Neuronal stem cell (in vitro differentiated cells): ENCODE results near the gene MALAT1.

Experiments
- DNase-seq: peaks from one replicate; pipeline ENCODE4 v3.0.0-alpha.2; 2013; ENCODE audit warnings: low spot score
- H2AFZ ChIP-seq: one replicate; pipeline ENCODE4 v1.6.1; 2013; ENCODE audit warnings: mild to moderate bottlenecking, low read length, inconsistent platforms
- H2AK5ac ChIP-seq: 2 replicates; pipeline ENCODE4 v1.6.1; 2013; ENCODE audit warnings: low read depth, mild to moderate bottlenecking, inconsistent platforms, low read length, moderate library complexity, mixed read lengths
- H2BK120ac ChIP-seq: 2 replicates; pipeline ENCODE4 v1.6.1; 2013; ENCODE audit warnings: low read depth, mild to moderate bottlenecking, inconsistent platforms, low read length, moderate library complexity, mixed read lengths
- H2BK12ac ChIP-seq: one replicate; pipeline ENCODE4 v1.6.1; 2013; ENCODE audit warnings: low read length, inconsistent platforms
- H2BK15ac ChIP-seq: 2 replicates; pipeline ENCODE4 v1.6.1; 2013; ENCODE audit warnings: mild to moderate bottlenecking, low read length, inconsistent platforms, mixed read lengths
- H2BK5ac ChIP-seq: one replicate; pipeline ENCODE4 v1.6.1; 2013; ENCODE audit warnings: inconsistent platforms, mild to moderate bottlenecking, low read length, moderate library complexity
- H3K14ac ChIP-seq: one replicate; pipeline ENCODE4 v1.6.1; 2013; ENCODE audit warnings: low read length, inconsistent platforms
- H3K18ac ChIP-seq: 2 replicates; pipeline ENCODE4 v1.6.1; 2013; ENCODE audit warnings: low read length, inconsistent platforms
- H3K23ac ChIP-seq: 2 replicates; pipeline ENCODE4 v1.6.1; 2013; ENCODE audit warnings: low read depth, mild to moderate bottlenecking, mixed read lengths, low read length, inconsistent platforms; ENCODE audit not compliant: poor library complexity
- H3K27ac ChIP-seq: replicated peaks from 3 replicates; pipeline ENCODE4 v1.5.1; 2013; ENCODE audit warnings: low read length, inconsistent platforms
- H3K27me3 ChIP-seq, 3 experiments: 2 replicates each; pipeline ENCODE4 v1.6.1; 2013; ENCODE audit warnings: low read length in 3 of 3, mild to moderate bottlenecking in 2 of 3, inconsistent platforms in 1 of 3, low read depth in 1 of 3, mixed read lengths in 1 of 3, moderate library complexity in 1 of 3; ENCODE audit not compliant: control insufficient read depth in 3 of 3, insufficient read depth in 3 of 3
- H3K36me3 ChIP-seq, 2 donors: replicated peaks in 1 of 2; 2 replicates each; pipeline ENCODE4 v1.6.1; 2013; ENCODE audit warnings: low read length in 2 of 2; ENCODE audit not compliant: control insufficient read depth in 2 of 2, insufficient read depth in 2 of 2
- H3K4ac ChIP-seq: 2 replicates; pipeline ENCODE4 v1.6.1; 2013; ENCODE audit warnings: inconsistent platforms, mild to moderate bottlenecking, low read length, moderate library complexity
- H3K4me1 ChIP-seq, 2 donors: 1 replicate in 1 of 2; 2 replicates in 1 of 2; pipeline ENCODE4 v1.6.1; 2013; ENCODE audit warnings: low read length in 2 of 2, low read depth in 1 of 2; ENCODE audit not compliant: control insufficient read depth in 2 of 2, insufficient read depth in 1 of 2
- H3K4me2 ChIP-seq: one replicate; pipeline ENCODE4 v1.6.1; 2013; ENCODE audit warnings: mild to moderate bottlenecking, low read length, inconsistent platforms; ENCODE audit not compliant: insufficient read depth, poor library complexity, severe bottlenecking
- H3K4me3 ChIP-seq, 2 donors: 2 replicates each; pipeline ENCODE4 v1.5.1; 2013; ENCODE audit warnings: low read length in 2 of 2, mild to moderate bottlenecking in 2 of 2, inconsistent platforms in 1 of 2, moderate library complexity in 1 of 2
- H3K79me1 ChIP-seq: one replicate; pipeline ENCODE4 v1.6.1; 2013; ENCODE audit warnings: low read depth, mild to moderate bottlenecking, inconsistent platforms, low read length, moderate library complexity
- H3K9ac ChIP-seq: one replicate; pipeline ENCODE4 v1.6.1; 2013; ENCODE audit warnings: mild to moderate bottlenecking, low read depth, low read length, inconsistent platforms; ENCODE audit not compliant: poor library complexity
- H3K9me3 ChIP-seq, 2 donors: replicated peaks in 1 of 2; 2 replicates each; pipeline versions ENCODE3 to v1.6.1; 2013; ENCODE audit warnings: low read length in 2 of 2, mild to moderate bottlenecking in 2 of 2, inconsistent platforms in 1 of 2, low read depth in 1 of 2, mixed read lengths in 1 of 2, moderate library complexity in 1 of 2; ENCODE audit not compliant: control insufficient read depth in 2 of 2, insufficient read depth in 1 of 2
- H4K8ac ChIP-seq: one replicate; pipeline ENCODE4 v1.6.1; 2013; ENCODE audit warnings: low read depth, mild to moderate bottlenecking, inconsistent platforms, low read length, moderate library complexity
- H4K91ac ChIP-seq: one replicate; pipeline ENCODE4 v1.6.1; 2013; ENCODE audit warnings: low read length, low read depth, mild to moderate bottlenecking, inconsistent platforms; ENCODE audit not compliant: poor library complexity
- WGBS, 2 donors: extraction: QIAGEN DNeasy Blood & Tissue Kit; methylation state at CpG; one replicate each; pipeline ENCODE4 v1.1.7; 2013; ENCODE audit warnings: missing lambda C conversion rate in 2 of 2, mixed read lengths in 1 of 2; ENCODE audit not compliant: insufficient read length in 2 of 2, insufficient replicate concordance in 1 of 2; ENCODE audit errors: extremely low coverage in 2 of 2; 5-methylcytosine and 5-hydroxymethylcytosine counted together

Gene MALAT1

GRCh38 chr11:65553301-65554001, 54.6 kb downstream of the MALAT1 start:
- peaks cover 17 to 18% of the 10 kb centered on the region in 2 donors for H3K4me1 ChIP-seq
- H3K4me2 ChIP-seq: peak overlapping the region; percentile 75
- no peak overlapping the region for H3K14ac ChIP-seq
- H3K27ac ChIP-seq: no peak overlapping the region
- no peak for DNase-seq
- H3K9me3 ChIP-seq: no peaks in the 10 kb centered on the region
- peak overlapping the region; percentile 48 for H2BK120ac ChIP-seq
- H4K8ac ChIP-seq: no peak overlapping the region
- peak overlapping the region; percentile 95 for H3K18ac ChIP-seq
- no peak overlapping the region for H2AFZ ChIP-seq
- WGBS, 2 donors: no CpG with 5 or more reads among the region's 37 CpGs
- no peak overlapping the region for H3K4ac ChIP-seq
- peak overlapping the region; percentile 52 for H2BK12ac ChIP-seq
- peaks cover 0 to 12% of the 10 kb centered on the region in 2 donors for H3K36me3 ChIP-seq
- no peaks in the 10 kb centered on the region for H3K79me1 ChIP-seq
- H3K4me3 ChIP-seq: no peak overlapping the region
- H4K91ac ChIP-seq: peak overlapping the region; percentile 64
- no peak overlapping the region for H3K23ac ChIP-seq
- H2AK5ac ChIP-seq: peak overlapping the region; percentile 91
- H3K27me3 ChIP-seq: peaks cover 0 to 22% (median 0%) of the 10 kb centered on the region in 3 experiments
- H2BK5ac ChIP-seq: peak overlapping the region; percentile 56
- H2BK15ac ChIP-seq: peak overlapping the region; percentile 74
- H3K9ac ChIP-seq: peak overlapping the region; percentile 72

DNA sequence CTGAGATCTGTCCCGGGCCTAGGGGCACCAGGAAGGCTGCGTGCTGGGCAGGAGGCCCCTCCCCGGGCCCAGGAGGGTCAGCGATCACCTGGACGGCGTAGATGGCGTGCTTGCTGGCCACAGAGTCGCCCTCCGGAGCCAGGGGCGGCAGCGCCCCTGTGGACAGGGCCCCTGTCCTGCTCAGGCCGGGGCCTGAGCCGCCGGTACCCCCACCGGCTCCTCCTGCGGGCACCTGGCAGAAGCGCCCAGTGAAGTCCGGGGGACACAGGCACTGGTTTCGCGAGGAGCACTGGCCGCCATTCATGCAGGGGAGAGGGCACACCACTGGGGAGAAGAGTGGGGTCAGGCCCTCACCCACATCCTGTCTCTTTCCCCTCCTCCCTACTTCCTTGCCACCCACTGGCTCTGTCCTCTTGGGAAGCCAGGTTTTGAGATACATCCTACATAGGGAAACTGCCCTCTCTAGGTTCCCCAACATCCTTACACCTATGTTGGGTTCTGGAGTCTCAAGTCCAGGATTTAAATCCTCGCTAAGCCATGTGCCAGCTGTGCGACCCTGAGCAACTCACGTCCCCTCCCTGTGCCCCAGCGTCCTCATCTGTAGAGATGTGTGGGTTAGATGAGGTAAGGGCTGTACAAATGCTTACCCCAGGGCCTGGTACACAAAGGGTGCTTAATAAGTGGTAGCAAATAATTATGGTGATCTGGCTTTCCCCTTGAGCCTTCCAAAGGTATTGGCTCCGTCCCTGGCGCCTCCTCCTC, 55.4 kb downstream of the MALAT1 start:
- Histone ChIP-seq H2BK12ac (peak overlapping the region; percentile 77), H2AK5ac (peak overlapping the region; percentile 93), H3K23ac (no peak overlapping the region), H4K8ac (no peak overlapping the region), H3K4me1 (peaks cover 23% of the 10 kb centered on the region in 2 donors), H2BK5ac (peak overlapping the region; percentile 56), H3K4me3 (no peak overlapping the region), H3K9me3 (no peaks in the 10 kb centered on the region), H2BK120ac (no peak overlapping the region), H3K27me3 (peaks cover 0 to 14% (median 0%) of the 10 kb centered on the region in 3 experiments), H3K4ac (peak overlapping the region; percentile 76), H3K27ac (no peak overlapping the region), H3K36me3 (peaks cover 0 to 7% of the 10 kb centered on the region in 2 donors), H3K79me1 (no peaks in the 10 kb centered on the region), H2BK15ac (peak overlapping the region; percentile 65), H3K4me2 (peak overlapping the region; percentile 75), H2AFZ (no peak overlapping the region), H3K18ac (peak overlapping the region; percentile 85), H3K14ac (no peak overlapping the region), H3K9ac (peak overlapping the region; percentile 72), H4K91ac (peak overlapping the region; percentile 64)
- no CpG with 5 or more reads among the region's 27 CpGs for WGBS, 2 donors
- no peak for DNase-seq

- Histone ChIP-seq H4K91ac (no peak overlapping the region), H2BK5ac (no peak overlapping the region), H2BK120ac (no peak overlapping the region), H4K8ac (no peak overlapping the region), H3K9ac (no peak overlapping the region), H3K4me2 (no peak overlapping the region), H3K9me3 (no peaks in the 10 kb centered on the region), H2AK5ac (peak overlapping the region; percentile 30), H2BK15ac (peak overlapping the region; percentile 65), H2AFZ (no peak overlapping the region), H3K4ac (no peak overlapping the region), H3K4me3 (peak overlapping the region in 1 of 2 donors; percentile 12), H3K18ac (peak overlapping the region; percentile 50), H3K4me1 (peaks cover 25 to 28% of the 10 kb centered on the region in 2 donors), H3K14ac (peak overlapping the region; percentile 42), H2BK12ac (peak overlapping the region; percentile 79), H3K23ac (peak overlapping the region; percentile 20), H3K36me3 (peaks cover 0 to 3% of the 10 kb centered on the region in 2 donors), H3K27ac (no peak overlapping the region), H3K79me1 (no peaks in the 10 kb centered on the region), H3K27me3 (peaks cover 0 to 13% (median 0%) of the 10 kb centered on the region in 3 experiments)
- no CpG with 5 or more reads among the region's 4 CpGs for whole genome bisulfite sequencing, 2 donors
- no peak for DNase-seq
Measured at GRCh38 chr11:65554842-65555430, 56.1 kb downstream of the MALAT1 start.
